ENCODE results near the gene GLTP.

DNA sequence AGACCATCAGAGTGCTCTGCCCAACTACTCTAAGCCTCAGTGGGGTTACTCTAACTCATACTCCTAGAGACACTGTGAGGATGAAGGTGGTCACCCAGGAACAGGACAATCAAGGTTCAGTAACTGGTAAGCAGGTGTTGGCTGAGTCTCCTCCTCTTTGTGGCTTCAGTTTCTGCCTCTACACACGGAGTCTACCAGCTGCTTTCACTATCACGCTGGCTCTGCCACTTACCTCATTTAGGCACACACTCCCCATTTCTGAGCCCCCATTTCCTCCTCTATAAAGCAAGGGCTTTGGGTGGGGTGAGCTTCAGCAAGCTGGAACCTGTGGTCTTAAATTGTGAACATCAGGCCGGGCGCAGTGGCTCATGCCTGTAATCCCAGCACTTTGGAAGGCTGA lies 12.4 kb upstream of the GLTP start:
- TF ChIP-seq, protein P1, sequence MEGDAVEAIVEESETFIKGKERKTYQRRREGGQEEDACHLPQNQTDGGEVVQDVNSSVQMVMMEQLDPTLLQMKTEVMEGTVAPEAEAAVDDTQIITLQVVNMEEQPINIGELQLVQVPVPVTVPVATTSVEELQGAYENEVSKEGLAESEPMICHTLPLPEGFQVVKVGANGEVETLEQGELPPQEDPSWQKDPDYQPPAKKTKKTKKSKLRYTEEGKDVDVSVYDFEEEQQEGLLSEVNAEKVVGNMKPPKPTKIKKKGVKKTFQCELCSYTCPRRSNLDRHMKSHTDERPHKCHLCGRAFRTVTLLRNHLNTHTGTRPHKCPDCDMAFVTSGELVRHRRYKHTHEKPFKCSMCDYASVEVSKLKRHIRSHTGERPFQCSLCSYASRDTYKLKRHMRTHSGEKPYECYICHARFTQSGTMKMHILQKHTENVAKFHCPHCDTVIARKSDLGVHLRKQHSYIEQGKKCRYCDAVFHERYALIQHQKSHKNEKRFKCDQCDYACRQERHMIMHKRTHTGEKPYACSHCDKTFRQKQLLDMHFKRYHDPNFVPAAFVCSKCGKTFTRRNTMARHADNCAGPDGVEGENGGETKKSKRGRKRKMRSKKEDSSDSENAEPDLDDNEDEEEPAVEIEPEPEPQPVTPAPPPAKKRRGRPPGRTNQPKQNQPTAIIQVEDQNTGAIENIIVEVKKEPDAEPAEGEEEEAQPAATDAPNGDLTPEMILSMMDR (IDR thresholded peaks at IDR 0.05; ENCODE audit: low read depth, low read length, poor library complexity, severe bottlenecking) = no peak
- TF ChIP-seq EZH2phosphoT487 (IDR thresholded peaks at IDR 0.05; ENCODE audit: borderline replicate concordance, low read length) = no peak
